ENCODE results near the gene PON3. TPM values are rescaled to one million over a fixed set of nuclear protein-coding genes. Genes with fewer than 3 reads are reported as not detected.

Gene PON3
- total RNA-seq, 2 donors from 2014 or later = not detected

- peaks cover 0 to 3% of the 10 kb centered on the region in 2 donors for H3K4me1 ChIP-seq (ENCODE audit: control insufficient read depth in 1 of 2, low read depth in 2 of 2)
- H3K27me3 ChIP-seq (replicated peaks; ENCODE audit: insufficient read depth) = no peaks in the 10 kb centered on the region
- DNase-seq (ENCODE audit: low spot score) = no peak
- no peak for ATAC-seq (ENCODE audit: insufficient number of reproducible peaks, low FRiP score, low read depth)
- no peaks in the 10 kb centered on the region for H3K36me3 ChIP-seq
- no peaks in the 10 kb centered on the region for H3K9me3 ChIP-seq
- H3K27ac ChIP-seq = no peak overlapping the region
- H3K4me3 ChIP-seq = no peak overlapping the region
- TF ChIP-seq CTCF (IDR thresholded peaks at IDR 0.05) = no peak
Measured at GRCh38 chr7:95430864-95431263, 34.7 kb upstream of the PON3 start.

- ATAC-seq (ENCODE audit: insufficient number of reproducible peaks, low FRiP score, low read depth) (no peak), DNase-seq (ENCODE audit: low spot score) (no peak)
- Histone ChIP-seq H3K27ac (no peak overlapping the region), H3K36me3 (no peaks in the 10 kb centered on the region), H3K4me3 (no peak overlapping the region), H3K4me1 (ENCODE audit: control insufficient read depth in 1 of 2, low read depth in 2 of 2) (peaks cover 0 to 3% of the 10 kb centered on the region in 2 donors), H3K27me3 (replicated peaks; ENCODE audit: insufficient read depth) (no peaks in the 10 kb centered on the region), H3K9me3 (no peaks in the 10 kb centered on the region)
- no peak for TF ChIP-seq CTCF (IDR thresholded peaks at IDR 0.05)
Measured at GRCh38 chr7:95429241-95429990, 33.2 kb upstream of the PON3 start.

- no peaks in the 10 kb centered on the region for H3K9me3 ChIP-seq
- no peak overlapping the region for H3K4me3 ChIP-seq
- no peaks in the 10 kb centered on the region for H3K36me3 ChIP-seq
- no peak for TF ChIP-seq CTCF (IDR thresholded peaks at IDR 0.05)
- ATAC-seq (ENCODE audit: insufficient number of reproducible peaks, low FRiP score, low read depth) = no peak
- no peaks in the 10 kb centered on the region for H3K4me1 ChIP-seq (ENCODE audit: control insufficient read depth in 1 of 2, low read depth in 2 of 2)
- H3K27me3 ChIP-seq (replicated peaks; ENCODE audit: insufficient read depth) = no peaks in the 10 kb centered on the region
- no peak for DNase-seq (ENCODE audit: low spot score)
- no peak overlapping the region for H3K27ac ChIP-seq
Measured at GRCh38 chr7:95427914-95428516, 31.8 kb upstream of the PON3 start.

- TF ChIP-seq CTCF (IDR thresholded peaks at IDR 0.05) = no peak
- Histone ChIP-seq H3K27me3 (replicated peaks; ENCODE audit: insufficient read depth) (no peaks in the 10 kb centered on the region), H3K4me3 (no peak overlapping the region), H3K4me1 (ENCODE audit: control insufficient read depth in 1 of 2, low read depth in 2 of 2) (no peaks in the 10 kb centered on the region), H3K27ac (no peak overlapping the region), H3K36me3 (no peaks in the 10 kb centered on the region), H3K9me3 (no peaks in the 10 kb centered on the region)
- ATAC-seq (ENCODE audit: insufficient number of reproducible peaks, low FRiP score, low read depth) (no peak), DNase-seq (ENCODE audit: low spot score) (no peak)
Measured at GRCh38 chr7:95427166-95427565, 31.0 kb upstream of the PON3 start.

- DNase-seq (ENCODE audit: low spot score) = no peak
- H3K36me3 ChIP-seq = no peaks in the 10 kb centered on the region
- no peak for TF ChIP-seq CTCF (IDR thresholded peaks at IDR 0.05)
- no peaks in the 10 kb centered on the region for H3K9me3 ChIP-seq
- no peaks in the 10 kb centered on the region for H3K27me3 ChIP-seq (replicated peaks; ENCODE audit: insufficient read depth)
- H3K4me1 ChIP-seq (ENCODE audit: control insufficient read depth in 1 of 2, low read depth in 2 of 2) = no peaks in the 10 kb centered on the region
- H3K27ac ChIP-seq = no peak overlapping the region
- no peak for ATAC-seq (ENCODE audit: insufficient number of reproducible peaks, low FRiP score, low read depth)
- H3K4me3 ChIP-seq = no peak overlapping the region
Measured at GRCh38 chr7:95425694-95426093, 29.5 kb upstream of the PON3 start.
